Ascending aorta (tissue), 2 donors: ENCODE measurements around the gene GAL. TPM values are rescaled to one million over a fixed set of nuclear protein-coding genes. Genes with fewer than 3 reads are reported as not detected.

Source experiments
- DNase-seq, 2 donors: peaks; one replicate each; pipeline ENCODE4 v3.0.0-alpha.2; 2019; ENCODE audit warnings: low spot score in 2 of 2
- H3K27ac ChIP-seq, 2 donors: fragments of 200-600 bp; sonication (generic); one replicate each; pipeline ENCODE4 v1.5.1; 2016 to 2017; ENCODE audit warnings: mild to moderate bottlenecking in 1 of 2
- H3K27me3 ChIP-seq: fragments of 200-600 bp; sonication (generic); one replicate; pipeline ENCODE4 v1.5.1; 2017
- H3K36me3 ChIP-seq, 2 donors: fragments of 200-600 bp; sonication (generic); one replicate each; pipeline ENCODE4 v1.5.1; 2016
- H3K4me1 ChIP-seq, 2 donors: fragments of 200-600 bp; sonication (generic); one replicate each; pipeline ENCODE4 v1.5.1; 2016 to 2017; ENCODE audit warnings: mild to moderate bottlenecking in 1 of 2
- H3K4me3 ChIP-seq, 2 donors: fragments of 200-600 bp; sonication (generic); one replicate each; pipeline ENCODE4 v1.5.1; 2016 to 2017; ENCODE audit warnings: mild to moderate bottlenecking in 1 of 2
- H3K9me3 ChIP-seq, 2 donors: fragments of 200-600 bp; sonication (generic); one replicate each; pipeline ENCODE4 v1.5.1; 2016
- intact Hi-C: fragments of 100-400 bp; cut with DNase I; formaldehyde crosslinking; loops from one replicate; pipeline ENCODE4 v1.15.1; 2023
- total RNA-seq: library from RNA; depleted of rRNA; stranded (reverse); fragments of >200 nt; gene quantifications from one replicate; pipeline ENCODE4 v1.1.0, GENCODE V29; 2016
- TF ChIP-seq, protein P1 (sequence below), 3 experiments: fragments of 200-600 bp in 2 of 3; fragments of 450-650 bp in 1 of 3; sonication (generic) in 2 of 3; IDR thresholded peaks; one replicate each; pipeline ENCODE4 v1.5.1; 2016 to 2019; ENCODE audit warnings: antibody characterized with exemption in 3 of 3, mild to moderate bottlenecking in 1 of 3, moderate library complexity in 1 of 3

GAL gene
- total RNA-seq, 1 donor from 2014 or later, result not detected

DNA sequence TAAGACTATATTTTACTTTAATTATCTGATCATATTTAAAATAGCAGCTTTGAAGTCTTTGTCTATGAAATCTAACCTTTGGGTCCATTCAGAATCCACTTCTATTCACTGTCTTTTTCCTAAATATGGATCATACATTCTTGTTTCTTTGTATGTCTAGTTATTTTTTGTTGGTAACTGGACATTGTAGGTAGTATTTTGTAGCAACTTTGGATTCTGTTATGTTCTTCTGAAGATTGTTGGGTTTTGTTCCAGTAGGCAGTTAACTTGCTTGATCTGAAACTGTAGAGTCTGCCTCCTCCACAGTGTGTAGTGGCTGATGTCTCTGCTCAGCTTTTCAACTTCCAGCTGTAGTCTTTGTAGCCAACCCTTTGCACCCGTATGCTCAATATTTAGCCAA is 37.5 kb upstream of the GAL start:
- intact Hi-C loops, result no loop called here
- Histone ChIP-seq H3K4me1 (no peaks in the 10 kb centered on the region), H3K27me3 (no peaks in the 10 kb centered on the region), H3K27ac (no peak overlapping the region), H3K36me3 (no peaks in the 10 kb centered on the region), H3K4me3 (no peak overlapping the region), H3K9me3 (peaks cover 0 to 16% of the 10 kb centered on the region in 2 donors)
- DNase-seq, result no peak
- TF ChIP-seq, protein P1, sequence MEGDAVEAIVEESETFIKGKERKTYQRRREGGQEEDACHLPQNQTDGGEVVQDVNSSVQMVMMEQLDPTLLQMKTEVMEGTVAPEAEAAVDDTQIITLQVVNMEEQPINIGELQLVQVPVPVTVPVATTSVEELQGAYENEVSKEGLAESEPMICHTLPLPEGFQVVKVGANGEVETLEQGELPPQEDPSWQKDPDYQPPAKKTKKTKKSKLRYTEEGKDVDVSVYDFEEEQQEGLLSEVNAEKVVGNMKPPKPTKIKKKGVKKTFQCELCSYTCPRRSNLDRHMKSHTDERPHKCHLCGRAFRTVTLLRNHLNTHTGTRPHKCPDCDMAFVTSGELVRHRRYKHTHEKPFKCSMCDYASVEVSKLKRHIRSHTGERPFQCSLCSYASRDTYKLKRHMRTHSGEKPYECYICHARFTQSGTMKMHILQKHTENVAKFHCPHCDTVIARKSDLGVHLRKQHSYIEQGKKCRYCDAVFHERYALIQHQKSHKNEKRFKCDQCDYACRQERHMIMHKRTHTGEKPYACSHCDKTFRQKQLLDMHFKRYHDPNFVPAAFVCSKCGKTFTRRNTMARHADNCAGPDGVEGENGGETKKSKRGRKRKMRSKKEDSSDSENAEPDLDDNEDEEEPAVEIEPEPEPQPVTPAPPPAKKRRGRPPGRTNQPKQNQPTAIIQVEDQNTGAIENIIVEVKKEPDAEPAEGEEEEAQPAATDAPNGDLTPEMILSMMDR (IDR thresholded peaks at IDR 0.05), result no peak

DNA sequence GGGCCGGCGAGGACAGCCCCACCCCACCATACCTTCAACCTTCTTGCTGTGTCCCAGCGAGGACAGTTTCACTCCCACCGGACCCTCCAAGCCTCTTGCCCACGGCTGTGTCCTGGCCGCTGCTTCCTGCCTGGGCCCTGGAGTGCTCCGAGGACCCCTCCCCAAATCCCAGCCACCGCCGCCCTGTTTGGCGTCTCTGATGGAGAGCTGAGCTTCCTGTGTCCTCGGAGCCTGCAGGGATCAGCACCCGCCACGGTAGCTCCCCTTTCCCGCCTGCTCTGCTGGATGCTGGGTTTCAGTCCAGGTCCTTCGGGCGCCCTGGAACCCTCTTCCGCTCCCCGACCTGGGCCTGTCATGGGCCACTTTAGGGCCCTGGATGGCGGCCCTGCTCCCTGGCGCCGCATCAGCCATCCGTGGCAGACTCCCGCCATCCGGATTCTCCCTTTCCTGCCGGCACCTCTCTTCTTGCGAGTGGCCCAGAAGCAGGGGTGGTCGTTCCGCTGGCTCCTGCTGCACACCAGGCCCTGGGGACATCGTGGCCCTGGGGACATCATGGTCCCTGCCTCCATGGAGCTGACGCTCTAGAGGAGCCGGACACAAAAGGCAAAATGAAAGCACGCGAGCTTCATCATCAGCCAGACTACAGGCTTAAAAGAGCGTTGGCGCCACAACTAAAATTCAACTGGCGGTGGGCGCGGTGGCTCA is 34.3 kb upstream of the GAL start:
- H3K36me3 ChIP-seq, result no peaks in the 10 kb centered on the region
- no peak overlapping the region for H3K27ac ChIP-seq
- DNase-seq, result no peak
- H3K4me1 ChIP-seq, result no peaks in the 10 kb centered on the region
- H3K27me3 ChIP-seq, result no peaks in the 10 kb centered on the region
- no peak overlapping the region for H3K4me3 ChIP-seq
- intact Hi-C loops, result no loop called here
- H3K9me3 ChIP-seq, result peaks cover 0 to 16% of the 10 kb centered on the region in 2 donors
- TF ChIP-seq, protein P1 (IDR thresholded peaks at IDR 0.05), result no peak

DNA sequence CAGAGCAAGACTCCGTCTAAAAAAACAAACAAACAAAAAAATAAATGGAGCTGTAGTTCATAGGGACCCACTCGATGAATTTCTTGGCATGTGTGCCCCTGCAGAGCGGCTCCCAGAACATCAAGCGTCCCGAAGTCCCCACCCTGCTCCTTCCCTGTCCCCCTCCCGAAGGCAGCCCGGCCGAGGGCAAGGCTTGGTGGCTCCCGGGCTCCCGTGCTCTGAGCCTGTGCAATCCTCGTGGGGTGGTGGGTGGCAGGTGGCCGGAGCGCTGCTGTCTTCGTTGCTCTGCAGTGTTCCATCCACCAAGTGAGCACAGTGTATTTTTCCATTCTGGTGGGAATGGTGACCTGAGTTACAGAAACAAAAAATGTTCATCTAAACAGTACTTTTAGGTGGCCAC is 33.5 kb upstream of the GAL start:
- no peaks in the 10 kb centered on the region for H3K36me3 ChIP-seq
- no peak for DNase-seq
- no peaks in the 10 kb centered on the region for H3K4me1 ChIP-seq
- TF ChIP-seq, protein P1 (IDR thresholded peaks at IDR 0.05), result no peak
- H3K4me3 ChIP-seq, result no peak overlapping the region
- H3K27ac ChIP-seq, result no peak overlapping the region
- H3K27me3 ChIP-seq, result no peaks in the 10 kb centered on the region
- intact Hi-C loops, result no loop called here
- peaks cover 0 to 16% of the 10 kb centered on the region in 2 donors for H3K9me3 ChIP-seq

DNA sequence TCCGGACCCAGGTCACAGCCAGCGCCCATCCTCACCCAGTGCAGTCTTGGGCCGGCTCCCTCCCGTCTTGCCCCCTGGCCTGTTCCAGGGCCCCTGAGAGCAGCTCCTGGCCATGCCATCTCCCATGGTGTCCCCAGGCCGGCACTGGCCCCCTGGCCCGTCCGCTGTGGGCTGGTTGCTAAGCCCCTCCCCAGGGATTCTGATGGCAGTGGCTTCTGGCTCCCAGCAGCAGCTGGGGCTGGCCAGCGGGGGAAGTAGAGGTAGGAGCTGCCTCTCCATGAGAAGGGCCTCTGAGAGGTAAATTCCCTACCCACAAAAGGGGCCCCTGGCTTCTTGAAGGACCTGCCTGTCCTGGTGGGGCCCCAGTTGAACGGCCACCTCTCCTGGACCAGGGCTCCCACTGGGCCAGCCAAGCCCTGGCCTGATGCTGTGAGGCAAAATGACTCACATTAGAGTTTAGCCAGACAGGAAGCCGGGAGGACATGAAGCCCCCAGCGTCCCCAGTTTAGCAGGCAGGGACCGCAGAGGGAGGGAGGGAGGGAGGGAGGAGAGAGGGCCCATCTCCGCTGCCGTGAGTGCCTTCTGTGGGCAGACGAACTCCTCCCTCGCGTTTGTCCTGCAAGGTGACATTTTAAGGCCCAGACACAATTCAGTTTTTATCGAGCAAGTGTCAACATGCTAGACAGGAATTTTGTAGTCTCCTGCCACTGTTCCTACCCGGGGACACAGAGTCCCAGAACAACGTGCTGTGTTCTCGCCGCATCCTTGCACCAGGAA is 32.9 kb upstream of the GAL start:
- Histone ChIP-seq H3K9me3 (peaks cover 0 to 13% of the 10 kb centered on the region in 2 donors), H3K27me3 (no peaks in the 10 kb centered on the region), H3K4me1 (no peaks in the 10 kb centered on the region), H3K4me3 (no peak overlapping the region), H3K27ac (no peak overlapping the region), H3K36me3 (no peaks in the 10 kb centered on the region)
- no peak for DNase-seq
- TF ChIP-seq, protein P1 (IDR thresholded peaks at IDR 0.05), result no peak
- intact Hi-C loops, result no loop called here

DNA sequence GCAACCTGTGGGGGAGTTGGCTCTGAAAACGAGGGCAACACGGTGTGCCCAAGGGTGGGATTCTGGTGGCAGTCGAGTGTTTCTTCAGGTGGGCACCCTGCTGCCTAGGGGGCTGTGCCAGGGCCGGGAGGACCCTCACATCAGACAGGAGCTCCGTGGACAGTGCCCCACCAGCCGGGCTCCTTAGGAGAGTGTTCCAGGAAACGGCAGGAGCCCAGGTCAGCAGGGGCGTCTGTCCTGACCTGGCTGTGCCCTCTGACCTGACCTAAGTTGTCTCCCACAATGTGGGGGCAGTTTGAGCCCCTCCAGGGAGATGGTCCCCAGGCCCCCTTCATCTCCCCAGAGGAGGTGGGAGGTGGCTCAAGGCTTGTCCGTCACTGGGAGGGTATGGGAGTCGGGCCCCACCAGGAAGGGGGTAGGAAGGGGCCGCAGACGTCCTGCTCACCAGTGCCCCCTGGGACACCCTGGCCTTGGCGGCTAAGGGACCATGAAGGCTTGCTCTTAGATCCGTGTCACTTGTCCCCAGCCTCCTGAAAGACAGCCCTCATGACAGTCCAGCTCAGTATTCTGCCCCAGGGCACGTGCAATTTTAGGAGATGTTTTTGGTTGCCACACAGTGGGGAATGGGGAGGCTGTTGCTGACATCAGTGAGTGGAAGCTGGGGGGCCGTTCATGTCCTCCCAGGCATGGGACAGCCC is 32.2 kb upstream of the GAL start:
- H3K4me3 ChIP-seq, result no peak overlapping the region
- TF ChIP-seq, protein P1 (IDR thresholded peaks at IDR 0.05), result no peak
- no peaks in the 10 kb centered on the region for H3K27me3 ChIP-seq
- intact Hi-C loops, result no loop called here
- H3K27ac ChIP-seq, result no peak overlapping the region
- H3K9me3 ChIP-seq, result peaks cover 0 to 5% of the 10 kb centered on the region in 2 donors
- DNase-seq, result no peak
- no peaks in the 10 kb centered on the region for H3K36me3 ChIP-seq
- H3K4me1 ChIP-seq, result no peaks in the 10 kb centered on the region
